GM19468 (cell line): ENCODE data around the gene SSTR3.
"Not testable (repeated sequence)": the region's sequence is repeated elsewhere in the genome, so short reads cannot be mapped to it uniquely, and the experiment has no call there.

Source experiments
- ATAC-seq: cut with Tn5 transposase; IDR thresholded peaks from one replicate; pipeline ENCODE4 v1.9.1; 2021; ENCODE audit warnings: mild to moderate bottlenecking, moderate library complexity, moderate number of reproducible peaks; ENCODE audit not compliant: unreplicated experiment; ENCODE audit errors: extremely low read depth

SSTR3 gene

GRCh38 chr22:37212174-37212906 lies at the start of gene SSTR3:
Gene SSTR3, minus strand, starts transcription at chr22:37212477. Its CDS starts 4,674 bp downstream, at chr22:37207803.
- ATAC-seq, result no peak

DNA sequence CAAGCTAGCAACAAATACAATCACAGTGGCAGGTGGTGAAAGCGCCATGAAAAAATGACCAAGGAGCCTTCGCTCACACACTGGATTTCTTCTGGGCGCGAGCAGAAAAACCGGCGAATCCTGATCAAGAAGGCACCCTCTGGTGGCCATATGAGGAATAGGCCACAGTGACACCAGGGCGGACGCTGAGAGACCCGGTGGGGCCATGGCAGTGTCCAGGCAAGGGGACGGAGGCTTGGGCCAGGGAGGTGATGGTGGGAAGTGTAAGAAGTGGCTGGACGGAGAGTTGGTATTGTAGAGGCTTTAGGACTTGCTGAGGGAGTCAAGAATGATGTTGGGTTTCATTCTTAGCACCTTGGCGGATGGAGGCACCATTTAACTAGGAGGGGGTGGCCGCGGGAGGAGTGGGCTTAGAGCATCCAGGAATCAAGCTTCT lies 48.6 kb upstream of the SSTR3 start:
- no peak for ATAC-seq

DNA sequence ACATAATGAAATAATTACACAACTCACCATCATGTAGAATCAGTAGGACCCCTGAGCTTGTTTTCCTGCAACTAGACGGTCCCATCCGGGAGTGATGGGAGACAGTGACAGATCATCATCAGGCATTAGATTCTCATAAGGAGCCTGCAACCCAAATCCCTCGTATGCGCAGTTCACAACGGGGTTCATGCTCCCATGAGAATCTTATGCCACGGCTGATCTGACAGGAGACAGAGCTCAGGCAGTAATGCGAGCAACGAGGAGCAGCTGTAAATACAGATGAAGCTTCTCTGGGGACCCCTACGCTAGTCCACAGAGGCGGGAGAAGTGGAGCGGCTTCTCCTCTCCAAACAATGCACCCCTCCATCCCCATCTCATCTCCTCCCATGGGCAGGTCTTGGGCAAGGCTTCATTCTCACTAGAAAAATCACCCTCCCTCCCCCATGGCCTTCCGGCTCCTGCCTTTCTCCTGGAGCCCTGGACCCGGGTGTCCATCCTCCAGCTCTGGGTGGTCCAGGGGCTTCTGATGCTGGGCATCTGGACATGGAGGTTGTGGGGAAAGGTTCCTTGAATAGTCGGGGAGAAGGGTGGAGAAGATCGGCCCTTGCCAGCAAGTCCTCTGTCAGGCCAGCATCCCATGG lies 48.0 kb upstream of the SSTR3 start:
- ATAC-seq, result no peak

DNA sequence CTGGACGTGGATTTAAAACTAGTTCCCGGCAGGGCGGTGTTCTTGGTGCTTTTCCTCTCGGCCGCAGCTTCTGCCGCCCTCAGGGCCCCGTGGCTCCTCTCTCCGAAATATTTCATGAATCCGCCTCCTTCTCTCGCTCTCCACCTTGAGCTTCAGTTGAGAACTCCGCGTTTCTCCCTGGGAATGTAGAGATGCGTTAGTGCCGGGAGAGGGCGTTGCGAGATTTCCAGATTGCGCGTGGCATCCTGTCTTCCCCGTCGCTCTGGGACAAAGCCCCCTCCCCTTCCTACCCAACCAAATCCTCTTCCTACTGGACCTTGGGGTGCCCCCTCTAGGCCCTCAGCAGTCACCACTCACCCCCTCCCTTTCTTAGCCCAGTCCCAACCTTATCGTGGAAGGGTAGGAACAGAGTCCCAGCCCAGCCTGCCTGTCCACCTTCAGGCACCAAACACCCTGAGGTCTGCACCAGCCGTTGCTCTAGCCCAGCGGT lies 47.3 kb upstream of the SSTR3 start:
- ATAC-seq, result no peak

DNA sequence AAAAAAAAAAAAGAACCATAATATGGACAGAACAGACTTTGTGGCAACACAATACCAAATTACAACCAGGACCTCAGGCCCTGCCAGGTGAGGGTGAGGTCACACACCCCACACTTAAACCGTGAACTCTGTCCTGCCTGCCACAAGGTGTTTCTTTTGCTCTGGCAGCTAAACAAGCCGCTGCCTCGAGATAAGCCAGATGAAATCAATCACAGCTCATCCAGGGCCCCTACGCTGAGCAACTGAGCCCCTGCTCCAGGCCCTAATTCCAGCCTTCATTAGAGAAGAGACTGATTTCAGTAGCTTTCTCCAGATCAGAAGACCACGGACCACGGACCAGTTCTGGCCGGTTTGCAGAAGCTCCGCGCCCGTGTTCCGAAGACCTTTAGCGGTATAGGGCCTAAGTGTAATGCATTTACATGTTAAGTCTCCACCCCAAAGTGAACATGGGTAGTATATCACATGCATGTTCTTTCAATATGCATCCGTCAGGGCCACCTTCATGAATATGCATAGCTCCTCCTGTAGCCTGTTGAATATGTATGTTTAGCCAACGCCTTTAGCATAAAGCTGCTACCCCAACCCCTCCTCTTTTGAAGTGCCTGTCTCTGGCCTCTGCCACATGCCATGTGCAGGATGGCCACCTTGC lies 46.6 kb upstream of the SSTR3 start:
- ATAC-seq, result no peak

DNA sequence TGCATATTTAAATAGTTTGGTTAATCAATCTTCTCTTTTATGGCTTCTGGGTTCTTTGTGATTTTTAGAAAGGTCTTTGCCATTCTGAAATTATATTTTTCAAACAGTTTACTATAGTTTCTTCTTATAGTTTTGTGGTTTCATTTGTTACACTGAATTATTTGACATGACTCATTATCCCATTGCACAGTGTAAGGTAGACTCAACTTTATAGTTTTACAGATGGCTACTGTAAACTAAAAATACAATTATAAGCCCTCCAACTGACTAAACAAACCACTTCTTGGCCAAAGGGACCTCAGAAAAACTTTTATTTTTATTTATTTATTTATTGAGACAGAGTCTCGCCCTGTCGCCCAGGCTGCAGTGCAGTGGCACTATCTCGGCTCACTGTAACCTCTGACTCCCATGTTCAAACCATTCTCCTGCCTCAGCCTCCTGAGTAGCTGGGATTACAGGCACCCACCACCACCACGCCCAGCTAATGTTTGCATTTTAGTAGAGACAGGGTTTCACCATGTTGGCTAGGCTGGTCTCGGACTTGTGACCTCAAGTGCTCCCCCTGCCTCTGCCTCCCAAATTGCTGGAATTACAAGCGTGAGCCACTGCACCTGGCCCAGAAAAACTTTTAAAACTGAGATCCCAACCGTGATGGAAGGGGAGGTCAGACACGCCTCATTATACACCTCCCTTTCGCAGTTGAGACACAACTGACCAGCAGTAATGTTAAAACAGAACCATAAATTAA lies 45.9 kb upstream of the SSTR3 start:
- no peak for ATAC-seq

DNA sequence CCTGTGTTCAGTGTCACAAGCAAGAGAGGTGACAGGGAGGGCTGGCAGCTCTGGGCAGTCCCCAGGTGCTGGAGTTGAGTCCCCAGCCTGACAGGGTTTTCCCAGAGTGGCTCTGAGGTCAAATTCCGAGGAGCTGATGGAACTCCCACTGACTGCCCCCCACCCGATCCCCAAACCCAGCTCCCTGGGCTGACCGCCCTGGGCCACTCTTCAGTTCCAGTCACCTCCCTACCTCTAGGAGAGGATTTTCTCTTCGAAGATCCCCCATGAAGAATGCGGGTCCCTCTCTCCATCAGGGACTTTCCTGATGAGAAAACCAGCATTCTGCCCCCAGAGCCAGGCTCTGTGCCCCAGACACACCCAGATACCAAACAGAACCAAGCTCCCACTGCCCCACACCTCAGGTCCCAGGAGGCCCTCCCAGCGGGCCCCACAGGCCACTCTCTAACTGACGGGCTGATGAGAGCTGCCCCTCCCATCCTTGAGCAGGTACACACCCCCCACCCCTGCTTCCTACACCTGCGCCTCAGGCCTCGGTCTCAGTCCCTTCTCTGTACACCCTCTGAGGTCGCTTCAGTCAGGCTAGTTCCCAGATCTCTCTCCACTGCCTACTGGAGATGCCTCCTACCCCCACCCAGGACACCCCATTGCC lies 43.9 kb upstream of the SSTR3 start:
- no peak for ATAC-seq

- no peak for ATAC-seq
Observed at GRCh38 chr22:37255558-37256006, 43.3 kb upstream of the SSTR3 start.

DNA sequence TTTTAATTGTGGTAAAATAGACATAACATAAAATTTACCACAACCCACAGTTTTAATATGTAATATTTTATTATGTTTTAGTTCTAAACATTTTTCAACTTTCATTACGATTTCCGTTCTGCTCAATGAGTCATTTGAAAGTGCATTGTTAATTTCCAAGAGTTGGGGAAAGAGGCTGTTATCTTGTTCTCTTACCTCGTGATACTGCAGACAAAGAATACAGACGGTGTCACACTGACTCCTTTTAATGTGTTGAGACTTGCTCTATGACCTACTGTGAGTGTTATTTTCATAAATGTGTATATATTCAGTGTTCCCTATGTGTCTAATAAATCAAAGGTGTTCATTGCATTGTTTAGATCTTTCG lies 42.6 kb upstream of the SSTR3 start:
- ATAC-seq, result no peak

DNA sequence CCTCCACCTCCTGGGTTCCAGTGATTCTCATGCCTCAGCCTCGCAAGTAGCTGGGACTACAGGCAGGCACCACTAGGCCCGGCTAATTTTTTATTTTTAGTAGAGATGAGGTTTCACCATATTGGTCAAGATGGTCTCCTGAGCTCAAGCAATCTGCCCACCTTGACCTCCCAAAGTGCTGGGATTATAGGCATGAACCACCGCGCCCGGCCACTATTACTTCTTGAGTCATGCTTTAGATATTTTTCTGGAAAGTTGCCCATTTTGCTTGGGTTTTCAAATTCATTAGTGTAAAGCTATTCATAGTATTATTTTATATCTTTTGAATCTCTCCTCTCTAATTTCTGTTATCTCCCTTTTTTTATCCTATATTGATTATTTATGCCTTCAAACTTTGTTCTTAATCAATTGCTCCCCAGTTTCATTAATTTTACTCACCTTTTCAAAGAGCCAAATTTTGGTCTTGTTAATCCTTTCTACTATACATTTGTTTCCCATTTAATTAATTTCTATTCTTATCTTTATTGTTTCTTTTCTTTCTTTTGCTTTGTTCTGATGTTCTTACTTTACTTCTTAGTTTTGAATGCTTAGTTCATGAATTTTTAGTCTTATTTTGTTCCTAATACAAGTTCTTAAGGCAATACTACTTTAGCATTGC lies 42.1 kb upstream of the SSTR3 start:
- no peak for ATAC-seq

DNA sequence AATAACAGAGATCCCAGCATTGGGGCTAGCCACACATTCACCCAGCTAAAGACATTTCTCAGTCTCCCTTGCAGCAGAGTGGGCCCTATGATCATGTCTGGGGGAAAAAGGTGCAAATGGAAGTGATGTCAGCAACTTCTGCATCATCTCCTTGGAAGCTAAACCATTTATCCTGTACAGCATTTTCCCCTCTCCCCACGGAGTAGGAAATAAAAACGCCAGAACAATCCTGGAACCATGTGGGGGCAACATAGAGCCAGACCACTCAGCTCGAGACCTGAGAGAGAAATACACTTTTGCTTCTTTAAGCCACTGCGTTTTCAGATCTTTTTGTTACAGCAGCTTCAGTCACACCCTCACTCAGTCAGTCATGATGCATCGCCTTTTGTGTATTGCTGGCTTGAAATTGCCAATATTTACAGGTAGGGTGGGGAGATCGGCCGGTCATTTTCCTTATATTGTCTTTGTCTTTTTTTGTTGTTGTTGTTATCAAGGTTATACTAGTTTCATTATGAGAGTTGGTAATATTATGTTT lies 40.9 kb upstream of the SSTR3 start:
- no peak for ATAC-seq

- not testable (repeated sequence) for ATAC-seq
Observed at GRCh38 chr22:37251836-37252235, 39.6 kb upstream of the SSTR3 start.

DNA sequence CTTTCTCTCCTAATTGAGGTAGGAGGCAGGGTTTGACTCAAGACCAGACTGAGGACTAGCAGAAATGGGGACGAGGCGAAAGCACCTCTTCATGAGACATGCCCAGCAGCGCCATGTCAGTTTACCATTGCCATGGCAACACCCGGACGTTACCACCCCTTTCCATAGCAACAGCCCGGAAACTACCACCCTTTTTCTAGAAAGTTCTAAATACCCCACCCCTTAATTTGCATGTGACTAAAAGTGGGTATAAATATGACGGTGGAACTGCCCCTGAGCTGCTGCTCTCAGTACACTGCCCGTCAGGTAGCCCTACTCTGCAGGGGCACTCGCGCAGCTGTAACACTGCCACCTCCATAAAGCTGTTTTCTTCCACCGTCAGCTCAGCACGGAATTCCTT lies 37.7 kb upstream of the SSTR3 start:
- ATAC-seq, result no peak

DNA sequence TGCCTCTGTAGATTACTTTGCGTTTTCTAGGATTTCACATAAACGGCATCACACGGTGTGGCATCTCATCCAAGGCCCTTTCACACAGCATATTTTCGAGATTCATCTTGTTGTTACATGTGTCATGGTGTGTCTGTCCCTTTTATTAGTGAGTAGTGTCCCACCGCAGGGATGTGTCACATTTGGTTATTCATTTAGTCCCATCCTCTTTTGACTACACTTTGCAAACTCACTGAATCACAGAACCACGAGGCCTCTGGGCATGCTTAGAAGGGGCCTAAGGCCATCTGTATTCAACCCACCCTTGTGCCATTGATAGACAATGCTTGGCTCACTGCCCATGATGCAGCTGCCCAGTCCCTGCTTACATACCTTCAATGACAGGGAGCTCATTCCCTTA lies 36.0 kb upstream of the SSTR3 start:
- no peak for ATAC-seq

DNA sequence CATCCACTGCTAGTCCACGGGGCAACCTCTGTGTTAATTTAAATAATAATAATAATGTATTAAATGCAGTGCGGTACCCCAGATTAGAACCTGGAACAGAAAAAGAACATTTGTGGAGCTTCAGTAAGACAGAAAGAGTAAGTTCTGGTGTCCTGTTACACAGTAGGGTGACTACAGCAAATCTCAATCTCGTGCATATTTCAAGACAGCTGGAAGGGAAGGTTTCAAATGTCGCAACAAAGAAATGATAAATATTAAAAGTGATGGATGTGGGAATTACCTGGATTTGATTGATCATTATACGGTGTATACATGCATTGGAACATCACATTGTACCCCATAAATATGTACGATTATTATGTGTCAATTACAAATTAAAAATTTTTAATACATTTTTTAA lies 33.5 kb upstream of the SSTR3 start:
- ATAC-seq, result no peak

GRCh38 chr22:37244922-37245722 lies 32.8 kb upstream of the SSTR3 start:
- ATAC-seq, result no peak

- ATAC-seq, result no peak
Observed at GRCh38 chr22:37244114-37244921, 32.0 kb upstream of the SSTR3 start, which contains the start of gene RAC2. Gene RAC2, minus strand, starts transcription at chr22:37244269. Its CDS starts 121 bp downstream, at chr22:37244148.
